Measurements from ENCODE around the gene AOC1.

DNA sequence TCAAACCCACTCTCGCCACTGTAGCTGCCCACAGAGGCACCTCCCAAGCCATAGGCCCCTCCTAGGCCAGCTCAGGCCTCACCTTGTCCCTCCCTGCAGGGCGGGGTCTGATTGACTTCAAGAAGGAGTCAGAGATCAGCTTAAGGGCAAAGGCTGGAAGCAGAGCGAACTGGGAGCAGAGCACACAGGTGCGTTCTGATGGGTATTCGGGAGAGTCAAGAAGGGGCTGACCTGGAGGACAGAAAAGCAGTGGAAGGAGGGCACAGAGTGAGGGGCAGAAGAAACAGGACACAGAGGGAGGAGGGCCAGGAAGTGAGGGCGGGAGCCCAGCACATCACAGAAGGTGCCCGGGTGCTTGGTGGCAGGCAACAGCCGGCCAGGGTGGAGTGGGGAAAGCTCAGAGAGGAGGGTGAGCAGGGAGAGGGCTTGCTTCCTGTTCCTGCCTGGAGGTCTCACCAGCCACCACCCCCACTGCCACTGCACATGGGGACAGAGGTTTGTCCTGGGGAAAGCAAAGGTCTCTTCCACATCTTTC, at the start of gene AOC1:
- TF ChIP-seq YY1 (IDR thresholded peaks at IDR 0.05; ENCODE audit: insufficient read depth, insufficient read length), result no peak
- no peak for TF ChIP-seq ZNF274 (IDR thresholded peaks at IDR 0.05; ENCODE audit: low read depth, low read length)
- TF ChIP-seq SUZ12 (IDR thresholded peaks at IDR 0.05; ENCODE audit: extremely low read depth, insufficient read depth, insufficient read length), result no peak

Measured in NT2/D1 (cell line).